GM18867 (cell line): Measurements from ENCODE around the gene TMEM74B.

ENCODE experiments used
- ATAC-seq: cut with Tn5 transposase; IDR thresholded peaks from one replicate; pipeline ENCODE4 v1.9.1; 2021; ENCODE audit warnings: mild to moderate bottlenecking, moderate library complexity; ENCODE audit not compliant: unreplicated experiment

Gene TMEM74B

DNA sequence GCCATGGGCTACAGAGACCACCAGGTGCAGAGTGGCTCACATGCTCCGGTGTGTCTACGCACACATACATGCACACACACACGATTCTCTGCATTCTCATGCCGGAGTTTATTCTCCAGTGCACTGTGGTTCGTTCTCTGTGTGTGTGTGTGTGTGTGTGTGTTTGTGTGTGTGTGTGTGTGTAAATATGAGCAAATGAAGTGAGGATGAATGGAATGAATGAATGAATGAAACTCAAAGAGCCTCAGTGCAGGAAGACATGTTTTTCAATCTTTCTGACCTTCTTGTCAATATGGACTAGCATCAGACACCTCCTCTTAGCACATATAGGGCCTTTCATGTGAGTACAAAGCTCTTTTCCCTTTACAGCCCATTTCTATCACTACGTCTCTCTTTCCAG, 1.6 kb downstream of the TMEM74B start:
- ATAC-seq = no peak

GRCh38 chr20:1182106-1182505, 2.7 kb downstream of the TMEM74B start:
- ATAC-seq = no peak

DNA sequence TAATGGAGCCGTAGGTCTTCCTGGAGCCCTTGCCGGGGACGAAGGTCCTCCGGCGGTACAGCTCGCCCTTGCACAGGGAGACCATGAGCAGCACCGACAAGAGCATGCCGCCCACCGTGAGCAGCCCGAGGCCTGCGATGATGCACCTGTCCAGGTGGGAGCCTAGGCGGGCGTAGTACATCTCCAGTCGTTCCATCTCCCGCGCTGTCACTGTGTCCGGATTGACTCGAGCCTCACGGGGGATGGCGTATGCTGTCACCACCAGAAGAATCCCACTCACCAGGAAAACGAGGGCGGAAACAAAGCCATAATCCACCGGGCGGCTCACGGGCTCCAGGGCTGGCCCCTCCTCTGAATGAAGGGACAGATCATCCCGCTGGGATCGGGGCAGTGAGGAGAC, 3.8 kb downstream of the TMEM74B start:
- ATAC-seq = no peak

- no peak for ATAC-seq
Measured at GRCh38 chr20:1178623-1179022, 6.2 kb downstream of the TMEM74B start.

DNA sequence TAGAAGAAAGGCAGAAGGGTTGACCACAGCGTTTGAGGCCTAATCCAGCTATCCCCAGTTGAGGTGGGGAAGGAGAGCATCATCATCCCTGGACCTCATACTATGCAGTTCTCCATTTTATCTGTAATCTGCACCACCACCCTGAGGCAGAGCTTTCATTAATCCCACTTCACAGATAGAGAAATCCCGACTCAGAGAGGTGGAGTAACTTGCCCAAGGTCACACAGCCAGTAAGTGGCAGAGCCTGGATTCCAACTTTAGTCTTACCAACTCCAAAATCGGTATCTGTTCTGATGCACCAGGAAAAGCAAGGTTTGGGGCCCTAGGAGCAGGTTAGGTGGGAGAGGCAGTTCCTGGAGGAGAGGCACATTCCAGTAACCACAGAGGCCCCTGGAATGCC, 6.7 kb downstream of the TMEM74B start:
- ATAC-seq = no peak

DNA sequence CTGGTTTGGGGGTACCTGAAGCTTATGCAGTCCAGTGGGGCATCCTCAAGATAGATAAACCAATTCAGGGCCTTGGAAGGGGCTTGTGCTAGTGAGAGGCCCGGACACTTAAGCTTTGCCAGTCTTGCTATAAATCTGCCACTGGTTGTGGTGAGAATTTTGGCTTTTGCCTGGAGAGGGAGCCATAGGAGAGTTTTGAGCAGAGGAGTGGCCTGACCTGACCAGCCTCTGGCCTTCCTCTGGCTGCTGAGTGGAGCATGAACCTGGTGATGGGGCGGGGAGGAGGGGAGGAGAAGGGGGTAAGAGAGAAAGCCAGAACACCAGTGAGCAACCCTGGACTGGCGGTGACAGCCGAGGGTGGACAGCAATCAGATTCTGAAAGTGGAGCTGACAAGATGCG, 7.1 kb downstream of the TMEM74B start:
- no peak for ATAC-seq

DNA sequence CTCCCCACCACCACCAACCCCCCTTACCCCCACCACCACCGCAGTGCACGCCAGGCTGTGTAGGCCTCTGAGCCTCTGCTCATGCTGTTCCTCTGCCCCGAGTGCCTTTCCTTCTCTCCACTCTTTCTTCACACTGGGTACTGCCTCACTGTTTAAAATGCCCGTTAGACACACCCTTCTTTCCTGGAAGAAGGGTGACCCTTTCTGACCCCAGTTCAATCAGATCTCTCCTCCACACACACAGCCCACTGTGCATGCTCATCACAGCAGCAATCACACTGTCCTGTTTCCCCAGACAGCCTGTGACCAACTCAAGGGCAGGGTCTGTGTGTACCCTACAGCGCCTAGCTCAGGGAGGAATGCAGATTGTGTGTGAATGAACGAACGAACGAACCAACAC, 10.0 kb downstream of the TMEM74B start:
- ATAC-seq = no peak

- no peak for ATAC-seq
Measured at GRCh38 chr20:1173698-1174097, 11.1 kb downstream of the TMEM74B start.

- ATAC-seq = no peak
Measured at GRCh38 chr20:1171461-1172093, 13.2 kb downstream of the TMEM74B start.

- ATAC-seq = no peak
Measured at GRCh38 chr20:1169224-1169623, 15.6 kb downstream of the TMEM74B start.

DNA sequence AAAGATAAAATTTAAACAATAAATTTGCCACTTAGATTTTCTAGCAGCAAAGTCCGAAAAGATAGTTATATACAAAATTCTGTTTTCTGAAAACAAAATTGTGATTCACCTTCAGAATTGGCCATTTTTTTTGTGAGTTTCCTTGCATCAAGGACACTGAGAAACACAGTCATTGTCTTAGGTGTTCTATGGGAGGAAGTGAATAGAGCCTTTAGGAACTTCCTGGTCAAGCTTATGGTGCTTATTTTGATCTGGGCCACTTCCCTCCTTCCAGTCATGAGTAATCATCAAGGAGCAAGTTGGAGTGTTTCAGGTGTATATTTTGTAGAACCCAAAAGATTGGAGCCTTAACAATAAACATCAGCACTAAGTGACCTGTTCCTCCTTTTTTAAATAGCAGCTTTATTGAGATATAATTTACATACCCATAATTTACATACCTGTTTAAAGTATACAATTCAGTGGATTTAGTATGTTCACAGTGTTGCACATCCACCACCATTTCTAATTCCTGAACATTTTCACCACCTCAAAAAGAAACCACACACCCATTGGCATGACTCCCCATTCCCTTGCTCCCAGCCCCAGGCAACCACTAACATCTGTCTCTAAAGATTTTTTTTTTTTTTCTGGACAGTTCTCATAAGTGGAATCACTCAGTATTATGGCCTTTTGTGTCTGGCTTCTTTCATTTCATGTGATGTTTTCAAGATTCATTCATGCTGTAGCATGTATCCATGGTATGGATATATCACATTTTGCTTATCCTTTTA, 17.6 kb downstream of the TMEM74B start:
- no peak for ATAC-seq

DNA sequence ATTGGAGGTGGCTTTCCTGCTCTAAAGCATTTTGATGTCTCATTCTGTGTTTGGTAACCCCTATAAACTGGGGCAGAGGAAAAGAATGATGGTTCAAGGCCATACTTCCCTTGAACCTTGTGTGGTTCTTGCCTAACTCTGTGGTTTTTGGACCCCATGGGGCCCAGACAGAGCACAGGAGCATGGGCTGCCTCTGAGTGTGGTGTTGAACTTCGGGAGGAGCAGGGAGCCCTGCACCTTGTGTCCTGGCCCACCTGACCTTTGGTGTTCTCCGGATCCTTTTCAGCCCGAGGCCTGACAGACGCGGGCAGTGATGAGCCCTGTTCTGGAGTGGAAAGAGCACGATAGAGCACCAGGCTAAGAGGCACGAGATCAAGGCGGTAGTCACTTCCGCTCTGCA, 18.8 kb downstream of the TMEM74B start:
- no peak for ATAC-seq

DNA sequence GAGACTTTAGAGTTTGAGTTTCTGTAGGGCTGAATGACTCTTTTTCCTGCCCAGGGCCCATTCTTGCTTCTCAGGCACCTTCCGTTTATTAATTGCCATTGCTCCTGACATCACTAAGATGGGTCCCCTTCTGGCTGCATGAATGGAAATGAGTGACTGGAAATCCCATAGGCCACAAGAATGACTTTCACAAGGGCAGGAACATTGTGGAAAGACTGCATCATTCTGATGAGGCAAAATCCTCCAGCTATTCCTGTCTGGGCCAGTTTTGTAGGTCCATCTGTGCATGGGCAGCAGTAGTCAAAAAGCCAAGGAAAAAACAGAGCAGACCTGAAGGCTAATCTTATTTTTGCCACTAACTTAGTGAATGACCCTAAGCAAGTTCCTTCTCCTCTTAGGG, 19.3 kb downstream of the TMEM74B start:
- ATAC-seq = no peak

DNA sequence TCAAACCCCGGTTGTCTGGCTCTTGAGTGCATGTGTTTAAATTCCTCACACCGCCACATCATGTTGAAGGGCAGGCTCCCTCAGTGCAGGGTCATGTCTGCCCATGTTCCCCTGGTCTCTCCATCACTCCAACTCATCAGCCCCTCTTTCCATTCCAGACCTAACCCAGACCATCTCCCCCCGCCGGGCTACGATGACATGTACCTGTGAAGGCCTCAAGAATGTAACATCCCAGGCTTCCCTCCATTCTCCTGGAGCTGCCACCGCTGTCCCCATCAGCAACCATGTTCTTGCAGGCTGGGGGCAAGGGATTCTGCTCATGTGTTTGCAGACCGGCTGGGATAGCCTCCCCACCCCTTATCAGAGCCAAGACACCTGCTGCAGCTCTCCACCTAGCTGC, 19.9 kb downstream of the TMEM74B start:
- ATAC-seq = no peak

GRCh38 chr20:1163653-1164052, 21.1 kb downstream of the TMEM74B start:
- no peak for ATAC-seq

GRCh38 chr20:1163105-1163504, 21.7 kb downstream of the TMEM74B start:
- ATAC-seq = no peak

DNA sequence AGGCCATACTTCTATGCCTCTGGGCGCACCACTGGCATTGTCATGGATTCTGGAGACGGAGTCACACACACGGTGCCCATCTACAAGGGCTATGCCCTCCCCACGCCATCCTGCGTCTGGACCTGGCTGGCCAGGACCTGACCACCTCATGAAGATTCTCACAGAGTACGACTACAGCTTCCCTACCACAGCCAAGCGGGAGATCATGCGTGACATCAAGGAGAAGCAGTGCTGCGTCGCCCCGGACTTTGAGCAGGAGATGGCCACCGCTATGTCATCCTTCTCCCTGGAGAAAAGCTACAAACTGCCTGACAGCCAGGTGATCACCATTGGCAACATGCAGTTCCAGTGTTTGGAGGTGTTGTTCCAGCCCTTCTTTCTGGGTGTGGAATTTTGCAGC, 23.8 kb downstream of the TMEM74B start:
- ATAC-seq = no peak

GRCh38 chr20:1160496-1160895, 24.3 kb downstream of the TMEM74B start:
- ATAC-seq = no peak

GRCh38 chr20:1155342-1155741, 29.4 kb downstream of the TMEM74B start:
- no peak for ATAC-seq

- ATAC-seq = no peak
Measured at GRCh38 chr20:1154691-1155090, 30.1 kb downstream of the TMEM74B start.

DNA sequence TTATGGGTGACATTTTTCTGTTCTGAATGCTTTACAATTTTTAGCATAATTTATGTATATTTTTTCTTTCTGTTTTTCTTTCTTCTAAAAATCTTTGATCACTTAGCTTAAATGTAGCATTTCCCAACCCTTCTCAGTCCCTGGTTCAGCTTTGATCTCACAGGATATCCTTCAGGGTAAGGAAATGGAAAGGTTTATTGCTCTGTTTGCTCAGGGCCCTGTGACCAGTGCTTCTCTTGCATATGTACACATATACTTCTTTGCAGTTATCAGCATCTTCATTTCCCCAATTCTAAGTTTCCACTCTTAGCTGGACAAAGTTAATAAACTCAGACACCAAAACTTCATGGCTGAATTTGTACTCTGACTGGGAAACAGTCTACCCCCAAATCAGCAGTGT, 30.6 kb downstream of the TMEM74B start:
- no peak for ATAC-seq

- ATAC-seq = no peak
Measured at GRCh38 chr20:1150968-1151367, 33.8 kb downstream of the TMEM74B start.

GRCh38 chr20:1150218-1150617, 34.6 kb downstream of the TMEM74B start:
- ATAC-seq = no peak
